Activated CD4-positive, alpha-beta T cell treated with anti-CD3 and anti-CD28 coated beads for 4 hours (primary cell): ENCODE measurements around the gene PRDM16.

ENCODE experiments used
- DNase-seq, 2 donors: peaks; one replicate each; pipeline ENCODE4 v3.0.0-alpha.2; 2020

The PRDM16 gene

DNA sequence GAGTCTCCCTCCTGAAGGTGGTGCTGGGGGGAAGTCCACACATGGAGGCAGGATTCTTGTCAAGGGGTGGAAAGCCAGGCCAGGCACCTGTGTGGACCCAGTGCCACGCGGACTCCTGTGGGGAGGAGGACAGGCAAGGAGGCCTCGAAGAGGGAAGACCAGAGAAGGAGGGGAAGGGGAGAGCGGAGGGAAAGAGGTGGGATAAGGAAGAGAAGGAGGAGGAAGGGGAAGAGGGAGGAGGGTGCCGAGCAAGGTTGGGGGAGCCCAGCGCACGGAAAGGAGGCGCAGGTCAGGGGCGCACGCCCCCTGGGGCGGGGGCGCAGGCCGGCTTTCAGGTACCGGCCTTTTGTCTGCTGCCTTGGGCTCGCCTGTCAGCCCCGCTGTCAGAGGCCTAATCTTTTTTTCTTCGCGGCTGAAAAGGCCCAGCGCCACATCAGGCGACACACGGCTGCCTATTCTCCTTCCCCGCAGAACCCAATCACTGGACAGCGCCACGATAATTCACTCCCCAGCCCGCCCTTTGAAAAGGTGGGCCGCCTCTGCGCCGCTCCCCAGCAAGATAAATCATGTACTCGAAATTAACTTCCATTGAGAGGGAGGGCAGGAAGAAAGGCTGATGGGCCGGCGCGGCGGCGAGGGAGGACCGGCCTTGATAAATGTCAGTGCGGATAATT, 42.5 kb downstream of the PRDM16 start:
- DNase-seq = no peak

DNA sequence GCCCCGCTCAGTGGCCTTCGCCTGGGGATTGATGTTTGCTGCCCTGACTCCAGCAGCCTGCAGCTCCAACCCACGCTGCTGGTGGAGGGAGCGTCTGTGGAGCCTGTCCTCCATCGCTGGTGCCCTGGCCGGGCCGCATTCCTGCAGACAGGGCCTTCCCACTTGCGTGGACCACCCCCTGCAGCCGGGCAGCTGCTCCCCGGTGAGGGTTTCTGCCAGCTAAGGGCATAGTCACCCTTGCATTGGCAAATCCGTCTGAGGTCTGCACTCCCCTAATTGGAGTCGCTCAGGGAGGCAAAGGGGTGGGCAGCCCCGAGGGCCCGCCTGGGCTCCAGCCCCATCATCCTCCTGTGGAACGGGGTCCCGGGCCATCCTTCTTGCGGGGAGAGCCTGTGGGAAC, 43.5 kb downstream of the PRDM16 start:
- DNase-seq = no peak

DNA sequence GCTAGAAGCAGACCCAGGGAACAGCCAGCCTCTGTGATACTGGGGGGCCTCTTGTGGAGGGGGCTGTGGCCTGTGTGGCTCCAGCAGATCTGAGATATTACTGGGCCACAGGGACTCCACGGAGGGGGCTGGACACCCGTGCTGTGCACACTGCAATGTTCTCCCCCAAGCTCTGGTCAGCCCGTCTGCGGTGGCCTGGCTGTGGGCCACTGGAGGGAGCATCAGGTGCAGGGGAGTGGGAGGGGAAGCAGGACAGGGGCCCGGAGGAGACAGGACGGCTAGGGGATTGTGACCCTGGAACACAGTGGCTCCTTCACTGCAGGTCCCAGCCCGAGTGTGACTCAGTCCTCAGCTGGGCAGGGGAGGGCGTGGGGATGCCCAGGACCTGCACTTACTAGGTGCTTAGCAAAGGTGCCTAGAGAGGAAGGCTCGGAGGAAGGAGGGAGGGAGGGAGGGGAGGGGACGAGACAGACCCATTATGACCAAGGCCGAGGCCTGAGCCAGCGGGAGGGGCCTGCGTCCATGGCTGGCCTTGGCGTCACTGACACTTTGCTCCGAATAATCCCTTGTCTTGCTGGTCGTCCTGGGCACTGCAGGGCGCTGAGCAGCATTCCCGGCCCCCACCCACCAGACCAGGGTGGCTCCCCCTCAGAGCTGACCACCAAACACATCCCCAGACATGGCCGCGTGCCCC, 44.2 kb downstream of the PRDM16 start:
- no peak for DNase-seq

DNA sequence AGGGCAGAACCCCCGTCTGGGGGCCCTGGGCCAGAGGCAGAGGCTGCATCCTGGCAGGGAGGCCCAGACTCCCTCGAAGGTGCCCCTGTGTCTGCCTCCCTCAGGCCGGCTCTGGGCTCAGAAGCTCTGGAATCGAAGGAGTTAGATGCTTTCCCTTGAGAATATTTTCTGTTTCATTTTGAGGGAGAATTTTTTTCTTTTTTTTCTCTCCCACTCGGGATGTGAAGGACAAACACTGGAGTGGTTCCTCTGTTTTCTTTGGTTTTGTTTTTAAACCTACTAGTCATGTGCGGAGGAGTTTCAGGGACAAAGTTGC, 44.7 kb downstream of the PRDM16 start:
- no peak for DNase-seq

DNA sequence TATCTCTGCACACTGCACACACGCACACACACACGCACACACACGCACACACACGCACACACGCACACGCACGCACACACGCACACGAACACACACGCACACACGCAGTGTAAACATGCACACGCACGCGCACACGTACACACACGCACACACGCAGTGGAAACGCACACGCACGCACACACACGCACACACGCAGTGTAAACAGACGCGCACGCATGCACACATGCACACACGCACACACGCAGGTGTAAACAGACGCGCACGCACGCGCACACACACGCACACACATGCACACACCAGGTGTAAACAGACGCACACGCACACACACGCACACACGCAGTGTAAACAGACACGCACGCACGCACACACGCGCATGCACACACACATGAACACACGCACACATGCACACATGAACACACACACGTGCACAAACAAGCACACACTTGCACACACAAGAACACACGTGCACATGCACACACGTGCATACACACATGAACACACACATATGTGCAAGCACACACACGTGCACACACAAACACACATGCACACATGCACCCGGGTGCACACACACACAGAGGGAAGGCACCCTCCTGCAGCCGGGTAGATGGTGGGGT, 45.2 kb downstream of the PRDM16 start:
- DNase-seq = no peak

DNA sequence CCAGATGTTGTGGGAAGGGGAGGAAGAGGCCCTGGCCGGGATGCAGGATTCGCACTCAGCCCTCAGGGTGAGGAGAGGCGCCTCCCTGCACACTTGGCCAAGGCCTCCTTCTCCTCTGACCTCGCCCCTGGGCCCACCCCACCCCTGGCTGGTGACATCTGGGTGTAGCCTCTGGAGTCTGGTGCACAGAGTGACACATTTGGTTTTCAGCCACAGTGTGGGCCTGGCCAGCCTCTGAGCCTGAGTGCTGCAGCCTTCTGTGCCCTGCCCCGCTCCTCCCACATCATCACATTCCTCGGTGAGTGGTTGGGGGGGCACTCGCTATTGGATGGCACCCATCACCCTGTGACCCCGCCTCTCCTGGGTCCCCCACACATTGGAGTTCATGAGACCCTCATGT, 45.8 kb downstream of the PRDM16 start:
- no peak for DNase-seq

DNA sequence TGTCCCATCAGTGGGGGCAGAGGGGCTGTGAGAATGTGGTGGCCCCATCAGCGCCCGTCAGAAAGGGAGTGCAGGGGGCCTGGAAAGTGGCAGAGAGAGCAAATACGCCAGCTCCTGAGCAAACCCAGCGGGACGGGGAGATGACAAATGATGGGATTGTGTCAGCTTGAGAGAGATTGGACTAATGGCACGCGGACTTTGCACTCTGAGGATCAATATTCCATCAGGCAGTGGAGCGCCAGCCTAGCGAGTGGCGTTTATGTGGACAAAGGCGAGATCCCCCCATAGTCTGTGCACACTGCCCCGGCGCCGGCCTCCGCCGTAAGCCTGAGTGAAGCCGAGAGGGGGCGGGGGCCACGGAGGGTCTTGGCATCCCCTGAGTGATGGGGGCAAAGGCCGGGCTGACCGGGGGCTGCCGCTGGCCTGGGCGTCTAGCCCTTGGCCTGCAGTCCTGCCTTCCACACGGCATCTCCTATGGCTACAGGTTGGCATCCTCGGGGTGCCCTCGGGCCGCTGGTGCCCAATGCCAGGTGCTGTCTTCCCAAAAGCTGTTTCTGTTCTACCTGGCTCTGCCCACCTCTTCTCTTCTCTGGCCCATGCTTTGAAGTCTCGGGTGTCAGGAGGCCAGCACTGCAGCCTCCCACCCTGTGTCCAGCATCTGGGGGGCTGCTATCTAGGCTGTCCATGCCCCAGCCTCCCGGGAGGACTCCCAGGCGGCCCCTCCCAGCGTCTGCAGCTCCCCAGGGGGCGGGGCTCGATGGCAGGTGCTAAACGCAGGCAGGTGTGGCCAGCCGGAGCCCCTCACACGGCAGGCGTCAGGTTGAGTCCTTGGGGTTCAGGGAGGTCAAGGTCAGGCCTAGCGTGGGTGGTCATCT, 46.5 kb downstream of the PRDM16 start:
- DNase-seq = no peak

DNA sequence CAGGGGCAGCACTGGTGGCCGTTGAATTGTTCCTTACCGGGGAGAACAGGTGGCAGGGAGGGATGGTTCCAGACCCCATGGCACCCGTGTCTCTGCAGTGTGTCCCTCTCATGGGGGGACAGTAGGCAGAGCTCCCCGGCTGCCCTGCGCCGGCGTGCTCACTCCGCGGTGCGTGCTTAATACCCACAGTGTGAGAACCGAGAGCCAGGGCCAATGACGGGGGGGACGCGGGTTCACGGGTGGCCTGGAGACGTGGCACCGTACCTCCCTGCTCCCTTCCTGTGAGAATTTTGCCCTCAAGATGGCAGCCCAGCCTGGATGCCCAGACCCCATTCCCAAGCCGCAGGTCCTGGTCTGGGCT, 47.1 kb downstream of the PRDM16 start:
- DNase-seq = no peak

DNA sequence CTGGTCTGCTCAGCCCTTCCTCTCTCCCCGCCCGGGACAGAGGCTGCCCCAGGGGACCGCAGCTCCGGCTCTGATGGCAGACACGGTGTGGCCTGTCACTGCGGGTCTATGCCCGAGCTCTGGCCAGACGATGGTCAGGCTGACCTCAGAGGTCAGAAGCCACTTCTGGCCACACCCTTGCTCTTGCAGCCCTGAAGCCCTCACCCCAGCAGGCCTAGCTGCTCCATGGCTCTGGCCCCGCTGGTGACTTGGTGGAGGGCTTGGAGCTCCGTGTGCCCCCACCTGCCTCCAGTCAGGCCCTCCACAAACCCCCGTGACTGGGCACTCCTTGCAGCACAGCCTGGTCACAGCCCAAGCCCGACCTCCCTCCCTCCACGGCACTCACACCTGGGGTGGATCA, 47.6 kb downstream of the PRDM16 start:
- DNase-seq = no peak

DNA sequence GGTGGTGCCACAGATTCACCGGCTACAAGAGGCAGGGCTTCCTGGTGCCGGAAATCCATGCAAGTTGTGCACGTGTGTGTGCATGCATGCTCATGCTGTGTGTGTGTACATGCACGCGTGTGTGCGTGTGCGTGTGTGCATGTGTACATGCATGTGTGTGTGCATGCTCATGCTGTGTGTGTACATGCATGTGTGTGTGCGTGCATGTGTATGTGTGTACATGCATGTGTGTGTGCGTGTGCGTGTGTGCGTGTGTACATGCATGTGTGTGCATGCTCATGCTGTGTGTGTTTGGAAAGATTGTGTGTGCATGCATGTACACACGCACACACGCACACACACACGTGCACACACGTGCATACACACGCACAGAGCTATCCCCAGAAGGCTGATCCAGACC, 48.9 kb downstream of the PRDM16 start:
- no peak for DNase-seq

DNA sequence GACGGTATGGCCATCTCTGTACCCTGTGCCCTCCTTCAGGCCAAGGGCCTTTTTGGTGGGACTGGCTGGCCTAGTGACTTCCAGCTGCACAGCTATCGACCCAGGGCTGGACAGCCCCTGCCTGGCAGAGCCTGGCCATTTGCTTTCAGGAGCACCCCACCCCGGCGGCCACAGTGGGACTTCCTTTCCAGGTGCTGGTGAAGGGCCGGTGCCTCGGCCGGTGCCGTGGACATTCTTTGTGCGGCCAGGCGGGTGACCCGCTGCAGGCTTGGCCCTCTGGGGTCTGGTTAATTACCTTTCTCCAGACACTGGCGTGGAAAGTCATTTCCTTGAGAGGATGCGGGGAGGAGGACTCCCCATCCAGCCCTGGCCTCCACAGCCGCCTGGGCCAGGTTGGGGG, 50.1 kb downstream of the PRDM16 start:
- DNase-seq = no peak

DNA sequence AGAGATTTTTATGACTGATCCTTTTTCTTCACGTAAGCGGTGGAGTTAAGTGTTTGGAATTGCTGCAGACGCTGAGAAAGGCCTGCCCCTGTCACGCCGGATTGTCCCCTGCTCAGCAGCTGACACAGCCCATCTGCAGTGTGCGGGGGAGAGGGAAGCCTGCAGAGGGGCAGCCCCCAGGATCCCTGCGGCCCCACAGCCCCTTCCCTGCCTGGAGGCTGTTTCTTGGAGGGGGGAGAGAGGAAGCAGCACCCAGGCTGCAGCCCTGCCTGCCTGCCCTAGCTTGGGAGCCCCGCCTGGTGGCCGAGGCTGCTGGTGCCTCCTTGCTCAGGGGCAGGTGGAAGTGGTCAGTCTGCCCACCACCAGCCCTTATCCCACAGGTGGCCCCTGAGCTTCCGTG, 50.7 kb downstream of the PRDM16 start:
- no peak for DNase-seq

DNA sequence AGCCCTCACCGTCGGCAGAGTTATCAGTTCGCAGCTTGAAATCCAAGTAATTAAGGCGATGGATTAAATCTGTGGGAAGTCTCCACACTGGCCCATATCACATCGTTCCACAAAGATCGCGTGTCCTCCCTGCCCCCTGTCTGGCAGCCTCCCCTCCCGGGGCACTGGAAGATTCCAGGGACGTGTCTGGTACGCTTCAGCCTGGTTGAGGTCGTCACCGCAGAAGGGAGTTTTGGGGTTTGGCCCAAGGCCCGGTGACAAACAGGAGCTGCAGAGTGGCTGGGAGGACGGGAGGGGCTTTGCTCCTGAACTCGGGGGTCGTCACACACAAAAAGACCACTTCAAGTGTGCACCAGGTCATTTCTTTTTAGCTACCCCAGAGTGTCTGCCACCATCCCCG, 51.1 kb downstream of the PRDM16 start:
- no peak for DNase-seq

DNA sequence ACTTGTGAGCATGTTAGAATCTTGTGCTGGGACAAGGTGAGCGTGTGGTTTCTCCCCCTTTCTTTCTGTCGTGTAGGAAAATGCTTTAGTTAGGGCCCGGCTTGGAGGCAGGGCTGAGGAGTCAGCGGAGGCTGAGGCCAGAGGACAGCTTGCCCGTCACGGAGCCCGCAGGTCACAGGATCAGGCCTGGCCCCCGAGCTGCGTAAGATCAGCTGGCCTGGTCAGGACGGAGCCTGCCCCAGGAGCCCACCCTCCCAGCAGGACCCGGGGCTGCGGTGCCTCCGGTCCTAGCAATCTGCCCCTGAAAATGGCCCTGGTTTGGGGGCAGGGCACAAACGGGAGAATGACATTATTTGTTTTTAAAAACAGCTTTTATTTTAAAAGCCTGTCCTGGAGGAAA, 52.0 kb downstream of the PRDM16 start:
- DNase-seq = no peak

DNA sequence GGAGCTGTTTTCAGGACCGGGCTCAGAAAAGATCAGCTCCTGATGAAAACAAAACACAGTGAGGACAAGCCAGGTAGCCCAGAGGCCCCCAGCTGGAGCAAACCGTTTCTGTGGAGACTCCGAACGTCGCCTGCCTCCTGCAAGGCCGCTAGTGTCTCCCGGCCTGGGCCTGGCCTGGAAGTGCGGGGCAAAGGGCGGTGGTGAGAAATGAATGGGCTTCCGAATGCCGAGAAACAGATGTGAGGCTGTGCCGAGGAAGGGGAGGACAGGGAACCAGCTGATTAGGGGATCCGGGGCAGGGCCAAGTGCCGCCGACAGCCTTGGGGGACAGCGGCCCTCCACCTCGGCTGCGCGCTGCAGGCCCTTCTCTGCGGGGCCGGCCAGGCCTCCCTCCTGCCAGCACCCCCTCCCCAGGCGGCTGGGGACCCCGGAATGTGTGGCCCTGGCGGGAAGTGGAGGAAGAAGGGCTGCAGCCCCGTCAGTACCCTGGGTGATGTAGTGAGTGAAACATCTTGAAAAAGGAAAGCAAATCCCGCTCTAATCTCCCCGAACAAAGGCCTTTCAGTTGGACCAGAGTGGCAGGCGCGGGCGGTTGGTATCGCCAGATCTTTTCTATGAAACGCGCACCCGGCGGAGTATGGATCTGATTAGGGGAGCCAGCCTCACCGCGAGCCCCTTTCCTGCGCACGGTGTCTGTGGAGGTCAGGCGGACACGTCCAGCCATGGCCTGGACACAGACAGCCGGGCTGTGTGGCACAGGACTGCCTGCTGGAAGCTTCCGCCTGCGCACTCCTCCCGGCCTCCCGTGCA, 52.6 kb downstream of the PRDM16 start:
- no peak for DNase-seq

DNA sequence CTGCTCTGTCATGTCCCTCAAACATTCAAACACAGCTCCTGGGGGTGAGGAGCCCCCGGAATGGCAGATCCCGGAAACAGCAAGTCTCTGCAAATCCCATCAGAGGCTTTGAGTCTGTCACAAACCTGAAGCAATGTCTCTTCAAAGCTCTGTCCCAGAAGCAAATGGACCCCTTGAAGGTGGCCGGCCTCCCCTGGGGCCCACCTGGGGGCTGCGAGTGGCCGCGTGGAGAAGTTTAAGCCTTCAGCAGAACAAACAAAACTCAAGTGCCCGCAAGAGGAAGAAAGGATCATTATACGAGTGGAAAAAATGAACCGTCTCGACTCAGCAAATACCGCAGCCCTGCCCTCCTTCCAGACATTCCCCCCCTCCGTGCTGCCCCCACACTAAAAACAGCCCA, 53.3 kb downstream of the PRDM16 start:
- DNase-seq = no peak

DNA sequence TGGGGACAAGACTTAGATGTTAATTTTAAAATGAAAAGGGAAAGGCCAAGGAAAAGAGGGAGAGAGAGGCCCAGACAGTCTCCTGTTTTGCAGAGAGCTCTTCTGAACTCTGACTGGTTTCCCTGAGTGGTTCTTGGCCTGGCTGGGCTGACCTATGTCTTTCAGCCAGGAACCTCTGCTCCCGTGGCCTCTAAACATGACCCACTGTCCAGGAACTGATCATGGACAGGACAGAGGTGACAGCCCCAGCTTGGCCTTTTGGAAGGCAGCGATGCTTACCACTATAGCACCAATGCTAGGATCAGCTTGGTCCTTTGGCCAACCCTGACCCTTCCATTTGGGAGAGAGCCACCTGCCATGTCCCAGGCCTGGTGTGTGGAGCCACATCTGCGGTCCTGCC, 55.2 kb downstream of the PRDM16 start:
- DNase-seq = no peak

DNA sequence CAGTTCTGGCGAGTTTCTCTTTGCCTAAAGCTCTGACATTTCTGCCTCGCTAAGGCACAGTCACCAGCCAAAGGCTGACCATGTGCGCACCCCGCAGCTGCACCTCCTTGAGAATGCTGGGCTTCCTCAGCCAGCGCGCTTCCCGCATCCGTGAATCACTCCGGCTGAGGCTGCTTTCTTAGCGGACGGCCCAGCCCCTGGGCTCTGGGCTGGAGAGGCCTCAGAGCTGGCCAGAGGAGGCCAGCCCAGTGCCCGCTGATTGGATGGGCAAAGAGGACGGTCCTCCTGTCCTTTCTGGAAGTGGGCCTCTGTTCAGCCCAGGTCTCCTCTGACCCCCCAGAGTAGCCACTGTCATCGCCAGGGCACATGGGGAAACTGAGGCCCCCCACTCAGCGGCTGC, 56.1 kb downstream of the PRDM16 start:
- no peak for DNase-seq

DNA sequence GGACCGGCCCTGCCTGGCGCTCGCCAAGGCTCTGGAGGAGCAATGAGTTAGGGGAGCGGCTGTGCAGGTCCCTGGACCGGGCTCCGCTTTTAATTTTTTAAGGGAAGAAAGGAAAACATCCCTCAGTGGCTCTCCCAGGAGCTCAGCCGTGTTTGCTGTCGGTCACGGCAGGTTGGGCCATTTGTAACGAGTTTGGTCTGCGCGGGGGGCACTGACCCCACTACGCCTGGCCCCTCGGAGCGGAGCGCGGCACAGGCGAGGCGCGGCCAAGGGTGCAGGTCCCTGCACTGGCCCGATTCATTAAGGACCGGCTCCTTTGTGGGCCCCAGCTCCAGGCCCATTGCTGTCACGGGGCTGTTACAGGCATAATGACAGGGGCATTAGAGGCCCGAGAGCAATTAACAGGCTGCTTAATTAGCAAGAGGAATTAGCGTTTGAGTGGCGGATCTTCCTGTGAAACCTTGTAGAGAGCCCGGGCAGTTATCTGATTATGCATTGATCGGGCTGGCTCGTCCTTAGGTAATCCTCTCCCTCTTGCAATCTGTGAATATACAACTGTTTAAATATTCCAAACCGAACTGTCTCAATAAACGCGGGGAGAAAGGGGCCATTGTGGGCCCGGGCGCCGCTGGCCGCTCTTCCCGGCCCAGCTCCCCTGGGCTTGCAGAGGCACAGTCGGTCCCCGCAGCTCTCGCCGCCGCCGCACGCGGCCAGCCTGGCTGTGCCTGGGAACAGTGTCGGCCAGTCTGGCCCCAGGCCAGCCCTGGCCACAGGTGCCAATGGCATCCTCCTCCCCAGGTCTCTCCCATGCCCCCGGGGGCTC, 56.8 kb downstream of the PRDM16 start:
- no peak for DNase-seq

DNA sequence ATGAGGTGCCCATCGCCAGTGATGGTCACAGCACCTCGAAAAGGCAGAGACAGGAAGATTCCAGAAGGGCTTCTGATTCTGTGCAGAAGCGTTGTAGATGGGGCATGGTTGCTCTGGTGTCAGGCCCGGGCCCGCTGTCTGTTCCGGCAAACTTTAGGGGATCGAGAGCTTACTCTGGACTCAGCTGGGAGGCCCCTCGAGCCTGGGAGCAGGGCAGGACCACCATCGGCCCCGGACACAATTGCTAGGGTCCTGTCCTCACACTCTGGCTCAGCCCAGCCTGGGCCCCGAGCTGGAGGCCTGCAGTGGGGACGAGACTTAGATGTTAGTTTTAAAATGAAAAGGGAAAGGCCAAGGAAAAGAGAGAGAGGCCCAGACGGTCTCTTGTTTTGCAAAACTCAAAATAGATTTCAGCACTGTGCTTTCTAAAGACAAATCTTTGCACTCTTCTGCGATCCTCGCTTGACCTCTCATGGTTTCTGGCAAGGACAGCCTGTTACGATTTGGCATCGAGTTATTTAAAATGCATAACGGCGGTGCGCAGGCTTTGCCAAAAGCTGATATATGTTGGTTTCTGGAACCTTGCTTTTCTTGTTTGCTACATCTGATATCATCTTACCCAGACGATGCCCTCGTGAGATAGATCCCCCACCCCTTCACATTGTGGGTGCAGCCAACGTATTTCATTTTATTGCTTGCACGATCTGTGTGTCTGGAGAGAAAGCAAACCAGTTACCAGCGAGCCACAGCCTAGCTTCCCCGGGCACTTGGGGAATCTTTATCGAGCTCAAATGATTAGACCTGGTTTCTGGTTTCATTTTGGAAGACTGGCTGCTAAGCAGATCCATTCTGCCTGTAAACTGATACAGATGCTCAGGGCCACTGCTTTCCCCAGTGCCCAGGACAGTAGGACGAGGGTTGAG, 58.0 kb downstream of the PRDM16 start:
- DNase-seq = no peak

DNA sequence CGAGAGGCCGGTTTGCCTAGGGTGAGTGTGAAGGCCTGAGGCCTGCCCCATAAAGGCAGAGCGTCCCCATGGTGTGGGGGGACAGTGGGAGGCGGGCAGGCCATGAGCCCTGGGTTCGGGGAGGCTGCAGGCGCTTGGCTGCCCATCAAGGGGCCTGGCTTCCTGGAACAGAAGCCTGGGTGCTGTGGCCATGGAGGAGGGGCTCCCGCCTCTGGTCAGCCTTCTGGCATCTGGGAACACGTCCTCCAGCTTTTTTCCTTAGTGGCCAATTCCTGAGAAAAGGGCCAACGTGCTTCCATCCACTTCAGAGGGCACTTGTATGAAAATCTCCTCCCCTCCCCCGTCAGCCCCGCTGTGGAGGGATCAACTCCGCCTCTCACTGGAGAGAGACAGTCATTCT, 58.7 kb downstream of the PRDM16 start:
- DNase-seq = no peak
